Activated CD8-positive, alpha-beta memory T cell treated with anti-CD3 and anti-CD28 coated beads, Interleukin-2, amount 50 U/mL, for 24 hours (primary cell): ENCODE data around the gene EIF3J.
"Not testable (repeated sequence)": the region's sequence is repeated elsewhere in the genome, so short reads cannot be mapped to it uniquely, and the experiment has no call there.

Experiments
- DNase-seq: peaks from one replicate; pipeline ENCODE4 v3.0.0-alpha.2; 2020; ENCODE audit errors: extremely low read depth

The EIF3J gene

GRCh38 chr15:44541282-44541958 lies 4.5 kb downstream of the EIF3J start:
- no peak for DNase-seq

- no peak for DNase-seq
These were observed 5.6 kb downstream of the EIF3J start for GRCh38 chr15:44542596-44542995.

GRCh38 chr15:44544745-44545144 lies 7.8 kb downstream of the EIF3J start:
- DNase-seq: not testable (repeated sequence)

GRCh38 chr15:44545913-44546802 lies 9.2 kb downstream of the EIF3J start:
- DNase-seq: no peak

DNA sequence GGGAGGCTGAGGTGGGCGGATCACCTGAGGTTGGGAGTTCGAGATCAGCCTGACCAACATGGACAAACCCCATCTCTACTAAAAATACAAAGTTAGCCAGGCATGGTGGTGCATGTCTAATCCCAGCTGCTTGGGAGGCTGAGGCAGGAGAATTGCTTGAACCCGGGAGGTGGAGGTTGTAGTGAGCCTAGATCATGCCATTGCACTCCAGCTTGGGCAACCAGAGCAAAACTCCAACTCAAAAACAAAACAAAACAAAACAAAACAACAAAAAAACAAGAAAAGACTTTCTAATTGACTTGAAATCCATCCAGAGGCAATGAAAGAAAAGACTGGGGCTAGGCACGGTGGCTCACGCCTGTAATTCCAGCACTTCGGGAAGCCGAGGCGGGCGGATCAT lies 12.2 kb downstream of the EIF3J start:
- not testable (repeated sequence) for DNase-seq

- DNase-seq: no peak
These were observed 13.3 kb downstream of the EIF3J start for GRCh38 chr15:44550256-44550655.

- DNase-seq: no peak
These were observed 13.8 kb downstream of the EIF3J start for GRCh38 chr15:44550734-44551133.

DNA sequence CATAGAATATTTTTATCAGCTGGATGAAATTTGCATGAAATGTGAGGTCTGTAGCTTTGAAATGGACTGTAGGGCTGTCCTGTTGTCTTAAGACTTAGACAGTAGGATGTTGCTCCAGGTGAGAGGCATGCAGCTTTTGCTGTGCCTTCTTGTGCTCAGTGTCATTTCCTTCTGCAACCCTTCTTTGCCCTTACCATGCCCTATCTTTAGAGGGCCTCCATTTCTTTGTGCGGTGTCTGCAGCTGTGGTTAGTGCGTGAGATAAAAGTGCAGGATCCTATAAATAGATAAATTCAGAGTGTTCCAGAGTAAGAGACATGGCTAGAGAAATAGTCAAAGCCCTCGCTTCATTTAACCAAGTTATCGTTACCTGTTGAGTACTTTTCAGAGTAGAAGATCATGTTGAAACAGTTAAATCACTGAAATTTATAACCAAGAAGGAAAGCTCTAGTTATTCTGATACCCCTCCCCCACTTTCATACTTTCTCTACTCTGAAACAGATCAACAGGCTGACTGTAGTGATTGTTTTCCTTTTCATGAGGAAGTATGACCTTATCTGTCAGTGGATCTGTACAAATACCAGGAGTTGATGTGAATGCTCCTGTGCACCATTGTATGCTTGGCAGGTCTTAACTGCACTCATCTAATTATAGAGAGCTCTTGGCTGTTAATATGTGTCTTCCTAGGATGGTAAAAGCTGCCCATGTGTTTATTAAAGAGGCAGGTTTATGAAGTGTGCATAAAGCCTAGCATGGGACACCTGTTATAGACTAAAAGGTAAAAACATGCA lies 18.2 kb downstream of the EIF3J start:
- no peak for DNase-seq

DNA sequence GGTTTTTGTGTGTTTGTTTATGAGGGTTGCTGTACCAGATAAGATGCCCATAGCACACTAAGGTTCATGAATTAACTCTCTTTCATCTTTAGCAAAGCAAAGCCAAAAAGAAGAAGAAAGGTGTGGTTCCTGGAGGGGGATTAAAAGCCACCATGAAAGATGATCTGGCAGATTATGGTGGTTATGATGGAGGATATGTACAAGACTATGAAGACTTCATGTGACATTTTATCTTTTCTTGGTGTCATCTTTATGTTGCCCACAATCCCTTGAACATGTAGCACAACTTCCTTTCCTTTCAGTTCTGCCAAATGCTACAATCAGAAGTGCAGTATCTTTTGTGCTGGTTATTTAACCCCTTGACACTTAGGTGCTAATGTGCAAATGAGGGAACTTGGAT lies 24.0 kb downstream of the EIF3J start:
- DNase-seq: not testable (repeated sequence)

GRCh38 chr15:44565387-44566154 lies 28.6 kb downstream of the EIF3J start:
- DNase-seq: no peak

DNA sequence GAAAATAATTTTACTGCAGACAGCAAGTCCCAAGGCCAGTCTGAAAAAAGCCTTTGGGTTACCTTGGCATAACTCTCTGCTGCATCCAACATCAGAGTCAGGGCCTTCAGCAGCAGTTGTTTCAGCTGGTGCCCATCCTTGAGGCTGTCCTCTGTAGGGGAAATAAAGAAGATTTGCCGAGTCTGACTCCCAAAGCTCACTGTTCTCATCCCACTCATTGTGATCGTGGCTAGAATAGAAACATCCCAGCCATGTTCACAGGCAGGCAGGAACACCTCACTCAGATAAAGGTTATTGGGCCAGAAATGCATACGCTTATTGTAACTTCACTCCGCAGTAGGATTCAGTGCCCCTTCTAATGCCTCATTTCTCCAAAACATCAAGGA lies 29.2 kb downstream of the EIF3J start:
- no peak for DNase-seq

DNA sequence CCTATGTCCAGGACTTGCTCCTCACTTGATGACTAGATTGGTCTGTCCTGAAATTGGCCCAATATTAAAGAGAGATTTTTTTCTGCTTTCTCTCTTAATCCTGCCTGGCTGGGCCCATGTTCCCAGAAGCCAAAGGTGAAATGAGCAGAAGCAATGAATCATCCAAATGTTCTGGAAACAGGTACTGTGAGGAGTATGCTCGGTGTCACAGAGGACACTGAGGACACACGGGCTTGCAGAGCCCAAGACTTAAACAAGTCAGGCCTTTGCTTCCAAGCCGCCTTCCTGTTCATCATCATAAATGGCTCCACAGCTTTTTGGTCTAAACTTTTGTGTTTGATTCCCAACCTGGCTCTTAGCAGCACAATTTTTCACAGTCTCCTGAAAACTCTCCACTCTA lies 31.4 kb downstream of the EIF3J start:
- no peak for DNase-seq

- DNase-seq: no peak
These were observed 32.4 kb downstream of the EIF3J start for GRCh38 chr15:44569316-44569715.

GRCh38 chr15:44570361-44570760 lies 33.4 kb downstream of the EIF3J start:
- no peak for DNase-seq

DNA sequence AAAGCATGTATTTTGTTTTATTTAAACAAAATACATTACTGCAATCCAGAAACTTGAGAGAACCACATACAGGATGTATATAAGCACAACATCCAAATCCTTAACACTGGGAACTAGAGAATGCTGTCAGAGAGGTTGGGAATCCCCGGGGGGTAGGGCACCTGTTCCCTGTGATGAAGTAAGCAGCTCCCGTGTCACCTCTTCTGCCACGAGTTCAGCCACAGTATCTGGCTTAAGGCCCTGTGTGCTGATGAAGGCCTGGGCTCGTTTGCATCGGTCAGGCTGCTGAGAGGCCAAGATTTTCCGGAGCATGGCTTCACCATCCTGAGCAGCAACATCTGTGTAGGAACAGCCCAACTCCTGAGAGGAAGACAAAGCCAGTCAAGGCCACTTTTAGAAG lies 36.4 kb downstream of the EIF3J start:
- DNase-seq: no peak

GRCh38 chr15:44574734-44575133 lies 37.8 kb downstream of the EIF3J start:
- no peak for DNase-seq

- DNase-seq: no peak
These were observed 43.2 kb downstream of the EIF3J start for GRCh38 chr15:44580105-44580504.

GRCh38 chr15:44584162-44584749 lies 47.3 kb downstream of the EIF3J start:
- peak; percentile 18 for DNase-seq

- DNase-seq: no peak
These were observed 48.7 kb downstream of the EIF3J start for GRCh38 chr15:44585633-44586032.

- DNase-seq: no peak
These were observed 51.6 kb downstream of the EIF3J start for GRCh38 chr15:44588541-44588940.

- no peak for DNase-seq
These were observed 54.4 kb downstream of the EIF3J start for GRCh38 chr15:44591326-44591725.
